GM12873 (cell line): Measurements from ENCODE around the gene ACOT11.

Source experiments
- TF ChIP-seq, protein P1 (sequence below): IDR thresholded peaks from 2 replicates; pipeline ENCODE4 v1.5.1; 2012; ENCODE audit warnings: low read depth, mild to moderate bottlenecking, moderate library complexity, low read length, control low read depth; ENCODE audit not compliant: insufficient read depth; ENCODE audit errors: missing control alignments

The ACOT11 gene

DNA sequence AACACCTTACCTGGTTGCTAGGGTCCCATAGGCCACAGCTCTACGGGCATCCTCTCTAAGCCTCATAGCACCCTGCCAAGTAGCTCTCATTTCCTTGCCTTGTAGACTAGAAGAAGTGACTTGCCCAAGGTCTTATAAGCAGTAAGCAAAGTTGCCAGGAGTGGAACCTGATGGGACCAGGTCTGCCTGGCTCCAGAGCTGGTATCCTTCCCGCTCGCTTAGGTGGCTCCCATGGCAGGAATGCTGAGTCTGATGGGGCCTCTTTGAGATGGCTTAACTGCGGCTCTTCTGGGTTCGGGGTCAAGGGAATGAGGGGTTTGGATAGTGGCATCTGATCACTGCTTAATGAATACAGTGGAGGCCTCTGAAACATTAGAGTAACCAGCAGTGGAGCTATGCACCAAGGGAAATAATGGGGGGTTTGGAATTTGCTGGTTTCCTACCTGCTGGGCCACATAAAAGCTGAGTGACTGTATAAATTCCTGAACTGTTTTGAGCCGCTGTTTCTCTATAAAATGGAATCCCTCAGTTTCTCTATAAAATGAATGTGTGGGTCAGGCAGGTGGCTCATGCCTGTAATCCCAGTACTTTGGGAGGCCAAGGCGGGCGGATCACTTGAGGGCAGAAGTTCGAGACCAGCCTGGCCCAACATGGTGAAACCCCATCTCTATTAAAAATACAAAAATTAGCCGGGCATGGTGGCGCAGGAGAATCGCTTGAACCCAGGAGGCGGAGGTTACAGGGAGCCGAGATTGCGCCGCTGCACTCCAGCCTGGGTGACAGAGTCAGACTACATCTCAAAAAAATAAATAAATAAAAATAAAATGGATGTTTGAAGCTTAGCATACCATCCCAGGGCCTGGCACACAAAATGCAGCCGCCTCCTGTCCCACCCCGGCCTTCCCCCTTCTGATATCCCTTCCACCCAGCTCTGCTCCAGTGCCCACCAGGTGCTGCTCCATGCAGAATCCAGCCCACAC, 62.9 kb downstream of the ACOT11 start:
- TF ChIP-seq, protein P1, sequence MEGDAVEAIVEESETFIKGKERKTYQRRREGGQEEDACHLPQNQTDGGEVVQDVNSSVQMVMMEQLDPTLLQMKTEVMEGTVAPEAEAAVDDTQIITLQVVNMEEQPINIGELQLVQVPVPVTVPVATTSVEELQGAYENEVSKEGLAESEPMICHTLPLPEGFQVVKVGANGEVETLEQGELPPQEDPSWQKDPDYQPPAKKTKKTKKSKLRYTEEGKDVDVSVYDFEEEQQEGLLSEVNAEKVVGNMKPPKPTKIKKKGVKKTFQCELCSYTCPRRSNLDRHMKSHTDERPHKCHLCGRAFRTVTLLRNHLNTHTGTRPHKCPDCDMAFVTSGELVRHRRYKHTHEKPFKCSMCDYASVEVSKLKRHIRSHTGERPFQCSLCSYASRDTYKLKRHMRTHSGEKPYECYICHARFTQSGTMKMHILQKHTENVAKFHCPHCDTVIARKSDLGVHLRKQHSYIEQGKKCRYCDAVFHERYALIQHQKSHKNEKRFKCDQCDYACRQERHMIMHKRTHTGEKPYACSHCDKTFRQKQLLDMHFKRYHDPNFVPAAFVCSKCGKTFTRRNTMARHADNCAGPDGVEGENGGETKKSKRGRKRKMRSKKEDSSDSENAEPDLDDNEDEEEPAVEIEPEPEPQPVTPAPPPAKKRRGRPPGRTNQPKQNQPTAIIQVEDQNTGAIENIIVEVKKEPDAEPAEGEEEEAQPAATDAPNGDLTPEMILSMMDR = no peak

DNA sequence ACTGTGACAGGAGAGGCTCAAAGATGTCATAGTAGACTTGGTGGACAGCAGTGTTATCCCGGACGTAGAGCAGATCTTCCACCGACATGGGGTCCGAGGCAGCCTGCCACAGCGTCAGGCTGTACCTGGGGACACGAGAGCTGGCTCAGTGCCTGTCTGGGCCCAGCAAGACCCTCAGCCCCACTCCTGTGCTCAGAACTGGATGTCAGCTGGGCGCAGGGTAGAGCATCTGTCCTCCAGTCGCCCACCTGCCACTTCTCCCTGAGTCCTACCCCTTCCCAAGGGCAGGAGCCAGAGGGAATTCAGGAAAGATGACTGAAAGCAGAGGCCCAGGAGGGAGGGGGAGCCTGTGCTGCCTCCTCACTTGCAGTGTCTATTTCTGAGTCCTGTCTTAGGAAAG, 63.6 kb downstream of the ACOT11 start:
- TF ChIP-seq, protein P1 = no peak

DNA sequence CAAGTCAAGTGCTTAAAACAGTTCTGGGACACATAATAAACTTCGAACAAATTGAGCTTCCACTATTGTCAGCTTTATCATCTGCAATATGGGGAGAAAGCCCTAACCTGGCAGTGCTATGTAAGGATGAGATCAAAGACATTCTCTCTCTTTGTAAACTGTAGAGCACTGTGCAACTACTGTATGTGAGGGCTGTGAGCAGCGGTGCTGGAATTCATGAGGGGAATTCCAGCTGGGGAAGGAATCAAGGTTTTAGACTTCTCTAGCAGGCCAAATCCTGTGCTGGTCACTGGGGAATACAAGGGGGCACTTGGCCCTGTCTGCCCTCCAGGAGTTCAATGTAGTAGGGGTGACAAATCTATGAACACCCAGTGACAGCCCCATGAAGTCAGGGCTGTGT, 66.0 kb downstream of the ACOT11 start:
- TF ChIP-seq, protein P1 = no peak

DNA sequence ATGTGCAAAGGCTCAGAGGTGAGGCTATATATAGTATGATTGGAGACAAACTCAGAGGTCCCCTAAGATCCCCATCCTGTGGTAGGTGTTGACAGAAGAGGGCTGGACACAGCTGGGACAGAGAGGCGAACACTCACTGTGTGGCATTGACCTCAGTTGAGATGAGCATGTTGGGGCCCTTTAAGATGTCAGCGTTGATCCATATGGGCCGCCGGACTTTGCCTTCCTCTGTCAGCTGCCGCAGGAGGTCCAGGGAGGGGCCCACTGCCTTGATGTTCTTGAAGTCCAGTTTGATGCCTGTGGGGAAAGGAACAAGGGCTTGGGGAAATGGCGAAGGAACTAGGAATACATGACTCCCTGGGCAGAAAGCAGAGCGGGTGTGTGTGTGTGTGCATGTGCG, 66.5 kb downstream of the ACOT11 start:
- TF ChIP-seq, protein P1 = no peak

DNA sequence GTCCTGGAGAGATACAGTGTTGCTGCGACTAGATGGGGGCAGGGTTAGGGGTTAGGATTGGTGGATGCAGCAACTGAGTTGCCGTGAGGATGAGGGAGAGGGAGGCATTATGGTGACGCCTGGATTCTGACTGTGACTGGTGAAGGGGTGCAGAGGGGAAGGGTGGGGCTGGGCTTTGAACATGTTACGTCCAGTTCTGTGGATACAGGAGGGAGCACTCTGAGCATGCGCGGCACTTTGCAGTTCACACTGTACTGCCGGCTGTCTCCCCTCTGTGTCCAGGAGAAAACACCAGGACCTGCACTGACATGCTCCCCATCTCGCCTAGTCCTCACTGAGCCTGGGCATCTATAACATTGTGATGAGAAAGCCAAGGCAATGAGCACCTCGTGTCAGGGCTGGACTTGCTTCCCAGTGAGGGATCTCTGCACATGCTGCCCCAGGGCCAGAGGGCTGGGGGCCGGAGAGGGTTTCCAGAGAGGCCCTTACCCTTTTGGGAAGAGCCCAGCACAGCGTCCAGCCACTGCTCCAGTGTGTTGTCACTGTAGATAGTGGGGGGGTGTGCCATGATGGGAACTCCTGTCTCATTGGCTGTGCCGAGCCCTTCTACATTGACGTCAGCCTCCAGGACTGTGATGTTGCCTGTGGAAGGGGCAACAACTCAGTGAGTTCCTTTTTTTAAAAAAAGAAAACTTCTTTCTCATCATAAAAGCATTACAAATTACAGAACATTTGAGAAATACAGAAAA, 67.7 kb downstream of the ACOT11 start:
- TF ChIP-seq, protein P1 = no peak

DNA sequence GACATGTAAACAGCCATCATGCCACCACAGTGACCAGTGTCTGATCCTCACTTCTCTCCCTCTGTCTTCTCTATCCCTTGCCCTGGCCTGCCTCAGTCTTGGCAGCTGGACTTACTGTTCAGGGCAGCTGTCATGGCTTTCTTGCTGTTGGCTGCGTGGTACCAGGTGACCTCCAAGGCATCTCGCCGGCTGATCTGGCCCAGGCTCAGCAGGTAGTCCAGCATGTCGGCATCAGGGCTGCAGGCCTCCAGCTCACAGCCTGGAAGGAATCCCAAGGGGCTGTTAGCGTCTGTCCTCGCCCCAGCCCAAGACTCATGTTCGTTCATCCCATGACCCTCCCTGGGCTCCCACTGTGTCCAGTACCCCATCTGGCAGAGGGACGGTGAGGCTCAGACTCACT, 71.7 kb downstream of the ACOT11 start:
- TF ChIP-seq, protein P1 = no peak
